Mucosa of descending colon (tissue), 3 donors: Measurements from ENCODE around the gene RASA1. TPM values are rescaled to one million over a fixed set of nuclear protein-coding genes. Genes with fewer than 3 reads are reported as not detected.
A peak's percentile ranks its signal among the peaks of the same experiment; 100 is the strongest.
"Not testable (repeated sequence)": the region's sequence is repeated elsewhere in the genome, so short reads cannot be mapped to it uniquely, and the experiment has no call there.

ENCODE experiments used
- ATAC-seq: fragments of 200-7000 bp; cut with Tn5 transposase; one replicate; pipeline ENCODE4 v1.9.1; 2020; ENCODE audit warnings: mild to moderate bottlenecking, moderate library complexity
- DNase-seq, 3 donors: peaks; one replicate each; pipeline ENCODE4 v3.0.0-alpha.2; 2020
- H3K36me3 ChIP-seq: fragments of 200-600 bp; one replicate; pipeline ENCODE4 v1.8.0; 2021; ENCODE audit warnings: low read depth, mild to moderate bottlenecking
- H3K4me1 ChIP-seq: fragments of 200-600 bp; one replicate; pipeline ENCODE4 v1.8.0; 2021; ENCODE audit warnings: low read depth, mild to moderate bottlenecking
- H3K4me3 ChIP-seq: fragments of 200-600 bp; one replicate; pipeline ENCODE4 v1.8.0; 2021; ENCODE audit warnings: mild to moderate bottlenecking
- H3K9me3 ChIP-seq: fragments of 200-600 bp; one replicate; pipeline ENCODE4 v1.8.0; 2021; ENCODE audit warnings: mild to moderate bottlenecking
- CTCF ChIP-seq: fragments of 200-600 bp; IDR thresholded peaks from one replicate; pipeline ENCODE4 v1.8.0; 2022; ENCODE audit warnings: antibody characterized with exemption, mild to moderate bottlenecking
- intact Hi-C, 2 donors: fragments of 100-400 bp; cut with DNase I in 1 of 2; cut with micrococcal nuclease in 1 of 2; formaldehyde crosslinking; loops; one replicate each; pipeline versions ENCODE4 v1.11.0 to v1.11.1; 2022; cut with DNase I, micrococcal nuclease
- total RNA-seq, 3 donors: library from RNA; stranded (reverse); fragmentation: NEBNext Ultra II Directional in 2 of 3; extraction: Animal tissue kit (Norgen Biotek cat#: 25700) in 2 of 3; gene quantifications; one replicate each; pipeline versions ENCODE4 v1.2.1 to v1.2.4, GENCODE V29; 2021 to 2023
- donor health status: DM: no; HTN: no; CAD: no; lungs with moderate emphysema.
- donor health status: DM: no; HTN: no; CAD: no.
- donor health status: DM: no; HTN: yes; CAD: no.

Gene RASA1
- total RNA-seq, 3 donors from 2014 or later: 25.0 to 27.0 (median 25.8) TPM

GRCh38 chr5:87268970-87269377 is 1.3 kb downstream of the RASA1 start:
- Histone ChIP-seq H3K36me3 (no peaks in the 10 kb centered on the region), H3K4me1 (peaks cover 10% of the 10 kb centered on the region), H3K4me3 (peak overlapping the region; percentile 74), H3K9me3 (no peaks in the 10 kb centered on the region)
- no peak for ATAC-seq
- TF ChIP-seq CTCF: no peak
- intact Hi-C loops: no loop called here
- DNase-seq: no peak

GRCh38 chr5:87270888-87271287 is 3.2 kb downstream of the RASA1 start:
- H3K9me3 ChIP-seq, intact Hi-C loops, H3K4me3 ChIP-seq, DNase-seq, H3K36me3 ChIP-seq, ATAC-seq: not testable (repeated sequence)
- peaks cover 10% of the 10 kb centered on the region for H3K4me1 ChIP-seq

GRCh38 chr5:87276655-87277054 is 9.0 kb downstream of the RASA1 start:
- H3K4me1 ChIP-seq: no peaks in the 10 kb centered on the region
- DNase-seq (no peak), ATAC-seq (no peak)
- no peak for TF ChIP-seq CTCF
- no peaks in the 10 kb centered on the region for H3K9me3 ChIP-seq
- intact Hi-C loops: no loop called here
- H3K36me3 ChIP-seq: no peaks in the 10 kb centered on the region
- no peak overlapping the region for H3K4me3 ChIP-seq

GRCh38 chr5:87277279-87277835 is 9.7 kb downstream of the RASA1 start:
- Histone ChIP-seq H3K36me3 (no peaks in the 10 kb centered on the region), H3K4me1 (no peaks in the 10 kb centered on the region), H3K4me3 (no peak overlapping the region), H3K9me3 (no peaks in the 10 kb centered on the region)
- no peak for TF ChIP-seq CTCF
- ATAC-seq: no peak
- DNase-seq: no peak
- intact Hi-C loops: no loop called here

- intact Hi-C loops: no loop called here
- Histone ChIP-seq H3K4me1 (no peaks in the 10 kb centered on the region), H3K4me3 (no peak overlapping the region), H3K36me3 (no peaks in the 10 kb centered on the region), H3K9me3 (no peaks in the 10 kb centered on the region)
- no peak for TF ChIP-seq CTCF
- ATAC-seq: no peak
- no peak for DNase-seq
These were observed 11.0 kb downstream of the RASA1 start for GRCh38 chr5:87278590-87279100.

GRCh38 chr5:87282269-87282668 is 14.6 kb downstream of the RASA1 start:
- no peak for TF ChIP-seq CTCF
- ATAC-seq (no peak), DNase-seq (no peak)
- Histone ChIP-seq H3K4me3 (no peak overlapping the region), H3K9me3 (no peaks in the 10 kb centered on the region), H3K4me1 (no peaks in the 10 kb centered on the region), H3K36me3 (no peaks in the 10 kb centered on the region)
- intact Hi-C loops: no loop called here

GRCh38 chr5:87287266-87287665 is 19.6 kb downstream of the RASA1 start:
- intact Hi-C loops, DNase-seq, H3K4me1 ChIP-seq, ATAC-seq, H3K9me3 ChIP-seq, H3K36me3 ChIP-seq, H3K4me3 ChIP-seq: not testable (repeated sequence)
